Measurements from ENCODE around the gene SLCO4A1.

Gene SLCO4A1

DNA sequence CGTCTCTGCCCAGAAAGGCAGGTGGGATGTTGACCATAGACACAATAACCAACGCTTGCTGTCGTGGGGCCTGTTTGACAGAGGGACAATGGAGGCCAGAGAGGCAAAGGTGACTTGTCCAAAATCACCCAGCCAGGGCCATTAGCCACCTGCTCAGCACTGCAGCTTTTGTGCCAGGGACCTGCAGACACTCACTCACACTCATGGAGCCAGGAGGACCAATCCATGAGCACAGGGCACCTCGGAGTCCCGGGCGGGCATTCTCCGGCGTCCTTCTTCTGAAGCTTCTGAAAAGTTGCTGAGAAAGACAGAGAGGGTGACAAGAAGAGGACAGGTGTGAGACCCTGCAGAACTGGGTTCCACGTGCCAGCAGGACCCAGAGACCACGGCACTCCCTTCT is 45.4 kb upstream of the SLCO4A1 start:
- no peak for TF ChIP-seq CTCF (IDR thresholded peaks at IDR 0.05; ENCODE audit: insufficient read depth, missing control alignments)
- DNase-seq (ENCODE audit: insufficient read length, low spot score) = no peak
- FAIRE-seq = no peak

DNA sequence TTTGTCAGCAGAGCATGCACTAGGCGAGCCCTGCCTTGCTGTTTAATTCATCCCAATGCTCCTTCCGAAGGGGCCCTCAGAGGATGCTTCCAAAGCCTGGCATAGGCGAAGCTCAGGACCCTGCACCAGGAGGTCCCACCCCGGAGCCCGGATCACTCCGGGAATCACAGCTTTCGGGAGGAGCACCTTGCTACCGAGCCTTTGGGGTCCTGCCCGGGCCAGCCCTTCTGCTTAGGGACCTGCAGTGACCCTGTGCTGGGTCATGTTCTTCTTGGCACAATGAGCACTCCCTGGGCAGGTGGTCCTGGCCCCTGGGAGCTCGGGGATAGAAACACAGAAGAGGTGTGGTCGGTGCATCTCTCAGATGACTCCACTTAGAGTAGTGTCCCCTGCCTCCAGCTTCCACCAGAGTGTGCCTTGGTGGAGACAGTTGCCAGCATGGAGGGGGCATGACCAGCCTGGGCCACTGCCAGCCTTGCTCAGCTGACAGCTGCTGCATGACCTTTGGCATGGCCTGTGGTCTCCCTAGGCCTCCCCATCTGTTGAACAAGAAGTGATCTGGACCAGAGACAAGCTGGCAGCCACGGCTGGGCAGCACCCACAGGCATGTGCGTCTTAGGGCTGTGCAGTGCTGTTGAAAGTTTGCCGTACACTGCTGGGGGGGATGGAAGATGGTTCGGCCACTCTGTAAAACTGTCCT is 44.7 kb upstream of the SLCO4A1 start:
- DNase-seq (ENCODE audit: insufficient read length, low spot score) (no peak), FAIRE-seq (no peak)
- TF ChIP-seq CTCF (IDR thresholded peaks at IDR 0.05; ENCODE audit: insufficient read depth, missing control alignments) = no peak

DNA sequence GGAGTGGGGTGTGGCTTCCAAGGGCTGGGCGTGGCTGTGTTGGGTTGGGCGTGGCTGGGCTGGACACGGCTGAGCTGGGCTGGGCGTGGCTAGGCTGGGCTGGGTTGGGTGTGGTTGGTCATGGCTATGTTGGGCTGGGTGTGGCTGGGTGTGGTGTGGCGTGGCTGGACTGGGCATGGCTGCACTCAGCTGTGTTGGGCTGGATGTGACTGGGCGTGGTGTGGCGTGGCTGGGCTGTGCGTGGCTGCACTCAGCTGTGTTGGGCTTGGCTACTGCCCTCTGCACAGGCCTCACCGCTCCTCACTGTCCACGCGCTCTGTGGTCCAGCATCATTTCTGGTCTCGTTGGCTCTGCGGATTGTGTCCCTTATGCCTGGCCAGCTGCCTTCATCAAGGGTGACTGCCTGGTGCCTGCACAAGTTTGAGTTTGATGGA is 43.5 kb upstream of the SLCO4A1 start:
- DNase-seq (ENCODE audit: insufficient read length, low spot score) (no peak), FAIRE-seq (no peak)
- no peak for TF ChIP-seq CTCF (IDR thresholded peaks at IDR 0.05; ENCODE audit: insufficient read depth, missing control alignments)

- DNase-seq (ENCODE audit: insufficient read length, low spot score) = no peak
- no peak for TF ChIP-seq CTCF (IDR thresholded peaks at IDR 0.05; ENCODE audit: insufficient read depth, missing control alignments)
- no peak for FAIRE-seq
Observed at GRCh38 chr20:62599216-62600110, 42.8 kb upstream of the SLCO4A1 start.

DNA sequence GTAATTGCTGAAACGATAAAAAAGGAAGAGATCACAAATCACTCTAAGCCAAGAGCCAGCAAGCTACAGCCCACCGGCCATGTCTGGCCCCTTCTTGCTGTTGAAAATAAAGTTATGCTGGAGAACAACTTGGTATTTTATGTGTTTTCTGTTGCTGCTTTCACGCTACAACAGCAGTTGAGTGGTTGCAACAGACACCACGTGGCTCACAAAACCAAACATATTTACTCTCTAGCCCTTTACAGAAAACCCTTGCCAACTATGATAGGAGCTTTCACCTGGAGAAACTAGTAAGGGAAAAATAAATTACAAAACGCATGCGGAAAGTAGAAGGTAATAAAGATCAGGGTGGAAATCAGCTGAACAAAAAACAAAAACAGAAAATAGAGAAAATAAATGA is 41.1 kb upstream of the SLCO4A1 start:
- FAIRE-seq (no peak), DNase-seq (ENCODE audit: insufficient read length, low spot score) (no peak)
- TF ChIP-seq CTCF (IDR thresholded peaks at IDR 0.05; ENCODE audit: insufficient read depth, missing control alignments) = no peak

DNA sequence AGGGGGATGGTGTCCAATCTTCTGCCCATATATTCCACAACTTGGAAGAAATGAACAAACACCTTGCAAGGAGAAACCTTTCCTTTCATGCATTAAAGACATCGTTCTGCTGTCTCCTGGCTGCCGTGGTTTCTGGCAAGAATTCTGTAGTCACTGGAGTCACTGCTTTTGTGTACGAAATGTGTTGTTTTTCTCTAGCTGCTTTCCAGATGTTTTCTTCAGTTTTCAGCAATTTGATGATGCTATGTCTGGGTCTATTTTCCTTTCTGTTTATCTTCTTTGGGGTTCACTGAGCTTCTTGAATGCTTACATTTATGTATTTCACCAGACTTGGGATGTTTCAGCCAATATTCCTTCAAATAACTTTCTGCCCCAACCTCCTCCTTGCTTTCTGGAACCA is 40.6 kb upstream of the SLCO4A1 start:
- FAIRE-seq (no peak), DNase-seq (ENCODE audit: insufficient read length, low spot score) (no peak)
- TF ChIP-seq CTCF (IDR thresholded peaks at IDR 0.05; ENCODE audit: insufficient read depth, missing control alignments) = no peak

DNA sequence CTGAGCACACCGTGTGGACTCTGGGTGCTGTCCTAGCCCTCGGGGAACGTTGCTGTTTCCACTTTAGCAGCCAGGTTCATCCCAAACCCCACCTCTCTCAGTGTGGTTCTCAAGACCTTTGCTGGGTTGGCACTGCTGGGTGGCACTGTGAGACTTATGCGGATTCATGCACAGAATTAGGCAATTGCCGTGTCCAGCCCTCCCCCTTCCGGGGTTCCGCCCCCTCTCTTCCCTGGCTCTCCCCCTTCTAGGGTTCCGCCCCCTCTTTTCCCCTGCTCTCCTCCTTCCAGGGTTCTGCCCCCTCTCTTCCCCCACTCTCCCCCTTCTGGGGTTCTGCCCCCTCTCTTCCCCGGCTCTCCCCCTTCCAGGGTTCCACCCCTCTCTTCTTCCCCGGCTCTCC is 39.8 kb upstream of the SLCO4A1 start:
- FAIRE-seq (no peak), DNase-seq (ENCODE audit: insufficient read length, low spot score) (no peak)
- no peak for TF ChIP-seq CTCF (IDR thresholded peaks at IDR 0.05; ENCODE audit: insufficient read depth, missing control alignments)

Data from D721Med (cell line).